Lung (tissue), 12 donors: ENCODE data around the gene DERA. TPM values are rescaled to one million over a fixed set of nuclear protein-coding genes. Genes with fewer than 3 reads are reported as not detected.
"Not testable (repeated sequence)": the region's sequence is repeated elsewhere in the genome, so short reads cannot be mapped to it uniquely, and the experiment has no call there.

Experiments
- ATAC-seq: fragments of 200-7000 bp; cut with Tn5 transposase; one replicate; pipeline ENCODE4 v1.9.1; 2020; ENCODE audit warnings: moderate number of reproducible peaks; ENCODE audit not compliant: insufficient read depth, low FRiP score
- DNase-seq, 3 donors: peaks; one replicate each; pipeline ENCODE4 v3.0.0-alpha.2; 2013 to 2017
- H3K27ac ChIP-seq, 2 donors: one replicate each; pipeline ENCODE4 v1.5.1; 2013; ENCODE audit warnings: mild to moderate bottlenecking in 2 of 2, moderate library complexity in 2 of 2, control low read depth in 1 of 2, inconsistent platforms in 1 of 2, low read depth in 1 of 2, low read length in 1 of 2
- H3K27me3 ChIP-seq, 3 donors: one replicate each; pipeline ENCODE4 v1.5.1; 2013; ENCODE audit warnings: low read length in 2 of 3; ENCODE audit not compliant: control insufficient read depth in 3 of 3, insufficient read depth in 3 of 3
- H3K36me3 ChIP-seq, 4 donors: one replicate each; pipeline ENCODE4 v1.5.1; 2013; ENCODE audit warnings: low read length in 4 of 4, mild to moderate bottlenecking in 1 of 4, moderate library complexity in 1 of 4; ENCODE audit not compliant: control insufficient read depth in 4 of 4, insufficient read depth in 4 of 4
- H3K4me1 ChIP-seq, 5 donors: one replicate each; pipeline ENCODE4 v1.5.1; 2013; ENCODE audit warnings: low read length in 5 of 5, mild to moderate bottlenecking in 2 of 5, moderate library complexity in 1 of 5; ENCODE audit not compliant: control insufficient read depth in 5 of 5, insufficient read depth in 5 of 5
- H3K4me3 ChIP-seq: one replicate; pipeline ENCODE4 v1.5.1; 2013; ENCODE audit warnings: mild to moderate bottlenecking, control low read depth, moderate library complexity
- H3K9ac ChIP-seq, 2 donors: one replicate each; pipeline ENCODE4 v1.5.1; 2013; ENCODE audit warnings: low read length in 2 of 2, control low read depth in 1 of 2; ENCODE audit not compliant: insufficient read depth in 1 of 2
- H3K9me3 ChIP-seq, 4 donors: one replicate each; pipeline ENCODE4 v1.5.1; 2013; ENCODE audit warnings: low read length in 3 of 4, mild to moderate bottlenecking in 1 of 4, moderate library complexity in 1 of 4; ENCODE audit not compliant: control insufficient read depth in 4 of 4, insufficient read depth in 3 of 4
- CTCF ChIP-seq: IDR thresholded peaks from 2 replicates; pipeline ENCODE4 v1.5.1; 2012; ENCODE audit warnings: mild to moderate bottlenecking; ENCODE audit errors: control extremely low read depth, extremely low read depth
- WGBS, 2 donors: extraction: QIAGEN DNeasy Blood & Tissue Kit; methylation state at CpG; one replicate each; pipeline ENCODE4 v1.1.7; 2013; 5-methylcytosine and 5-hydroxymethylcytosine counted together
- polyA plus RNA-seq, 2 donors: library from polyadenylated mRNA; stranded (reverse); fragments of 200-250 nt; gene quantifications; one replicate each; pipeline ENCODE4 v1.2.1, GENCODE V29; 2013
- total RNA-seq, 2 donors: library from RNA; depleted of rRNA in 1 of 2; stranded (reverse); fragments of >200 nt in 1 of 2; gene quantifications; one replicate each; pipeline ENCODE4 v1.2.1, GENCODE V29; 2014 to 2021
- donor health status: control.
- donor health status: control.
- donor health status: Bipolar disorder and iron deficiency.
- donor health status: healthy.
- donor health status: DM: yes; HTN: yes; CAD: no.

The DERA gene
- total and polyA plus RNA-seq, 4 donors: 31.0 to 44.2 (median 34.8) TPM

DNA sequence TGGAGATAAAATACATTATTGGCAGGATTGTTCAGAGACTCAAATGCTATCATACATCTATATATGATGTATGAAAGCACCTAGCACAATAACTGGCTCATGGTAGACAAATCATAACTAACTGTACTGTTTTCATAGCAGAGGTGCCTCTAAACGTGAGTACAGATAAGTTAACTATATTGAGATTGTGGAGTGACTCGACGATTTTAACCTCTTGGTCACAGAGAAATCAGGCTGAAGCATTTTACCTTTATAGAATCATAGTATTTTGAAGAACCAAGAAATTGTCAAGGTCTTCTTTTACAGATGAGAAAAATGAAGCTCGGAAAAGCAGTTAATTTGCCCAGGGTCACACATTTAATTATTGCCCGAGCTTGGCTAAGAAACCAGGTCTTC lies 666 bp upstream of the DERA start:
- DNase-seq (no peak), ATAC-seq (no peak)
- H3K9ac ChIP-seq: no peak overlapping the region
- TF ChIP-seq CTCF: no peak
- 69 to 75% methylated on average over 5 of the region's 5 CpGs for WGBS, 2 donors
- H3K36me3 ChIP-seq: peaks cover 0 to 9% (median 4%) of the 10 kb centered on the region in 4 donors
- H3K4me3 ChIP-seq: no peak overlapping the region
- H3K9me3 ChIP-seq: no peaks in the 10 kb centered on the region
- H3K27me3 ChIP-seq: no peaks in the 10 kb centered on the region
- H3K27ac ChIP-seq: peak overlapping the region in 1 of 2 donors; percentile 53
- no peaks in the 10 kb centered on the region for H3K4me1 ChIP-seq

- not testable (repeated sequence) for DNase-seq, H3K36me3 ChIP-seq, H3K4me1 ChIP-seq, H3K27me3 ChIP-seq, H3K9me3 ChIP-seq, ATAC-seq
- peak overlapping the region in 1 of 2 donors; percentile 87 for H3K27ac ChIP-seq
- H3K9ac ChIP-seq: peak overlapping the region in 1 of 2 donors; percentile 85
- WGBS, 2 donors: 17 to 37% methylated on average over 3 of the region's 5 CpGs
- peak overlapping the region; percentile 91 for H3K4me3 ChIP-seq
Measured at GRCh38 chr12:15911931-15912330, 799 bp downstream of the DERA start.

DNA sequence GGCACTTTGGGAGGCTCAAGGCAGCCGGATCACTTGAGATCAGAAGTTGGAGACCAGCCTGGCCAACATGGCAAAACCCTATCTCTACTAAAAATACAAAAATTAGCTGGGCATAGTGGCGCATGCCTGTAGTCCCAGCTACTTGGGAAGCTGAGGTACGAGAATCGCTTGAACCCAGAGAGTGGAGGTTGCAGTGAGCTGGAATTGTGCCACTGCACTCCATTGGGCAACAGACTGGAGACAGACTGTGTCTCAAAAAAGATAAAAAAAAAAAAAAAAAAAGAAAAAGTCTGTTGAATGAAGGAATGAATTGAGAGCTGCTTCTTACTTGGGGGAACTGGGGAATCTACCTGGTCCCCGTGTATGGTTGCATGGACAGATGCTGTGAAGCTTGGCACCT lies 3.0 kb downstream of the DERA start:
- not testable (repeated sequence) for H3K9me3 ChIP-seq, H3K27ac ChIP-seq, H3K4me3 ChIP-seq, DNase-seq, H3K36me3 ChIP-seq, H3K27me3 ChIP-seq, ATAC-seq, H3K9ac ChIP-seq, H3K4me1 ChIP-seq
- WGBS, 2 donors: 89 to 92% methylated on average over 5 of the region's 5 CpGs

GRCh38 chr12:15918066-15918465 lies 6.9 kb downstream of the DERA start:
- Histone ChIP-seq H3K36me3 (peaks cover 0 to 5% (median 2%) of the 10 kb centered on the region in 4 donors), H3K4me3 (no peak overlapping the region), H3K27me3 (no peaks in the 10 kb centered on the region), H3K9me3 (no peaks in the 10 kb centered on the region), H3K27ac (no peak overlapping the region), H3K4me1 (peaks cover 0 to 6% (median 3%) of the 10 kb centered on the region in 5 donors), H3K9ac (no peak overlapping the region)
- WGBS, 2 donors: 96 to 98% methylated on average over 7 of the region's 7 CpGs
- DNase-seq: no peak
- no peak for ATAC-seq
- TF ChIP-seq CTCF: no peak
